HG03108 (cell line): ENCODE results near the gene MNS1.
"Not testable (repeated sequence)": the region's sequence is repeated elsewhere in the genome, so short reads cannot be mapped to it uniquely, and the experiment has no call there.

Experiments
- ATAC-seq: cut with Tn5 transposase; IDR thresholded peaks from one replicate; pipeline ENCODE4 v1.9.1; 2021; ENCODE audit warnings: moderate library complexity; ENCODE audit not compliant: unreplicated experiment

Gene MNS1

DNA sequence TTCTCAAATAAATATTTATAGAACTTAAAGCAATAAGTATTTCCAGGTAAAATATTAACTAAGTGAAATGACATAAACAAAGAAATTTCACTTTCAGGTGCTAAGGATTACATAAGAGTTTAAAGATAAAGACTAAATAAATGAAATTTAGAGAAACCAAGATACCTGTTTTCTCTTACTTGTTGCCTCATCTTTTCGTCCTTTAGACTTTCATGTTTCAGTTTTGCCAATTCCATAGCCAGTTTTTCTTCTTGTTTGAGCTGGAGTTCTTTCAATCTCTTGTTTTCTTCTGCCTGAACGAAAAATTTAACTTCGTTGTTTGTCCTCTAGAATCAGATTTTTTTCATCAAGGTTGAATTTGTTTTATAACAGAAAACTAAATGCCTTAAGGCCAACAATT, 8.7 kb downstream of the MNS1 start:
- no peak for ATAC-seq

DNA sequence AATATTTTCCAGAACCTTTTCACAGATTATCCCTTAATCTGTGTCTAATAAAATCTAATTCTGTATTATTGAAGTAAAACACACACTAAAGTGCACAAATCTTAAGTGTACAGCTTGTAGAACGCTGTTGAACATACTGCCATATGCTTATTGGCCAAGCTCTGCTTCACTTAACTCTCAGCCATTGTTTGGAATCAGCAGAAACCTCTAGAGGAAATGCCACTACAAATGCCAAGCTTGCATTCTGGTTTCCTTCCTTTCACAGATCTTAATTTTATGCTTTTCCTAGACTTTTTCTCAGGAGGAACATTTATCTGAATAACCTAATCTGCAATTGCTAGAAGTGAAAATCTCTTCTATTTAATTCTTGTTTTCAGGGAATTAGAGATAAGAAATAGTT, 10.1 kb downstream of the MNS1 start:
- ATAC-seq: no peak

DNA sequence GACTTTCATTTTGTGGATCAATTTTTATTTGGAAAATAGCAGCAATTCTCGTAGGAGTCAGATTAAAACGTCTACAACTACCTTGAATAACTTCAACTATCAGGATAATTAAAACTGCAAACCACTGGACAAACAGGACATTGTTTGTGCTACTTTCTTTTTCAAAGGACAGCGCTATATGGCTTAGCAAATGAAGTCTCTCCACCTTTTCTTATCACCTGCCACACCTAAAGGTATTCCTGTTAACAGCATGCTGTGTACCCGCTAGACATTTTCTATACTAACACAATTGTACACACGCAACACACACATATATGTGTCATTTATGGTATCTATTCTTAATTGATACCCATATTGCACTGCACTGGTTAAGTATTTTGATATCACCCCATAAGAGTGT, 19.2 kb downstream of the MNS1 start:
- ATAC-seq: no peak

DNA sequence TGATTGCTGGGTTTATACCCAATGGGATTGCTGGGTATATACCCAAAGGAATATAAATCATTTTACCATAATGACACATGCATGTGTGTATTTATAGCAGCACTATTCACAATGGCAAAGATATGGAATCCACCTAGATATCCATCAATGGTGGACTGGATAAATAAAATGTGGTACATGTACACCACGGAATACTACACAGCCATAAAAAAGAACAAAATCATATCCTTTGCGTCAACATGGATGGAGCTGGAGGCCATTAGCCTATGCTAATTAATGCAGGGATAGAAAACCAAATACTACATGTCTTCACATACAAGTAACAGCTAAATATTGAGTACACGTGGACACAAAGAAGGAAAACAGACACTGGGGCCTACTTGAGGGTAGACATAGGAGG, 22.6 kb downstream of the MNS1 start:
- ATAC-seq: no peak

DNA sequence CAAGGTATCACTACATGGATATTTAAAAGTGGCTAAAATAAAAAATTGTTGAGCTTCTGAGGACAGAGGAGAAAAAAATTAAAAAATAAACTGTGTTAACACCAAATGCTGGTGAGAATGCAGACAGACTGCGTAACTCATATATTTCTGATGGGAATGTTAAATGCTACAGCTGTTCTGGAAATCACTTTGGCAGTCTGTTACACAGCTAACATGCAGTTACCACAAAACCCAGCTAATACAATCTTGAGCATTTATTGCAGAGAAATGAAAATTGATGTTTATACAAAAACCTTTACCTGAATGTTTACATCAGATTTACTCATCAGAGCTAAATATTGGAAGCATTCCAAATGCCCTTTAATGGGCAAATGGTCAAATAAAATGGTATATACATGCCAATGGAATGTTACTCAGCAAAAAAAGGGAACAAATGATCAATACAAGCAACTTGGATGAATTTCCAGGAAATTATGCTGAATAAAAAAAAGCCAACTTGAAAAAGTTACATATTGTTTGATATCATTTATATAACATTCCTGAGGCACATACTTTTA, 24.6 kb downstream of the MNS1 start:
- ATAC-seq: no peak

DNA sequence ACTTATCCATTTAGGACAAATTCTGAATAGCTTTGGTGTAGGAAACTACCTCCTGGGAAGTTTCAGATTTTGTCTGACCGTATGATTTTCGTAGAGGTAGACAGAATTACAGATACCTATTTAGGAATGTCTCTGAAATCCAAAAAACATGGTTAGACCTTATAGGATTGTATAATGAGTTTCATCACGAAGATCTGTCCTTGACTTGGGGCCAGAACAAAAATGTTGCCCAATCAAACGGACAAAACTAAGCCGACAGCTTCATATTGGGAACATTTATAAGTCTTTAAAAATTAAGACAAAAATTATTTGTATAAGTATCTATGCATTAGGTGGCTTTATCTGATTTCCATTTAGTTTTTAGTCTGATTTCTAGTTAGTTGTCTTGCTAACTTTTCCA, 32.6 kb downstream of the MNS1 start:
- no peak for ATAC-seq

DNA sequence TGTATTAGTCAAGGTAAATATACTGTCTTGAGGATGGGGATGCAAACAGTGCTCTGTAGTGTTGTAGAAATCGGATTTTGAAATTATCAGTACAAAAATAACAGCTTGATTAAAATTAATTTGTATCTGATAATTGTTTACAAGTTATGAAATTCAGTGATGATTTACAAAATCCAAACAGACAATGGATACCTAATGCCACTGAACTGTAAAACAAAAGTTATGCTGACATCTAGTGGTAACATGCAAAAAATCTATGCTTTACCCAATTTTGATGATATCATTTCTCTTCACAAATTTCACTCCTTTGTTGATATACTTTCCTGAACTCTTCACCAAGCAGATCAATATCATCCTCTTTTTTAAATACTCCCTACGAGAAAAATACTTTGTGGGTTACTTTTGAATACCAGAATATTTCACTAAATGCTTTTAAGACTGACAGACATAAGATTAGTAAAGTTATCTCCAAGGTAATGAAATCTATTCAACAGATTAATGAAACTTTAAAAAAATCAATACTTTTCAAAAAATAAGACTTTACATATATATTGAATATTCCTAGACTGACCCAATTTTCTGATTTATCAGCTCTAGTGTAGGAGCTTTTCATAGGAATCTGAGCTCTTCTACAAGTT, 36.0 kb downstream of the MNS1 start:
- no peak for ATAC-seq

DNA sequence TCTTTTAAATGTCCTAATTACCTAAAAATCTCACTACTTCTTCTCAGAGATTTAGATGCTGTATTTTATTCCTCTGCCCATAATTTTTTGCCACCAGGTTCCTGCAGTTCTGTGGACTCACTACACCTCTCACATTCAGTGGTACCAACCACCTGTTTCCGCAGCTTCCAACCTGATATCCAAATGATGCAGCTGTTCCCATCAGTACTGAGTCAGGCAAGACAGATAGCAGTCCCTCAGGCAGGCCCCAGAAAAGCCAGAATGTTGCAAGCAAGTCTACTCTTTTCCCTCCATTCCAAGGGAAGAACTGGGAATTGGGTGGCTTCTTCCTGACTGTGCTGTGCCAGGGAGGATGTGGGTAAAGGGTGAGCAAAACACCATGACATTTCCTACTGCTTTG, 39.0 kb downstream of the MNS1 start:
- no peak for ATAC-seq

DNA sequence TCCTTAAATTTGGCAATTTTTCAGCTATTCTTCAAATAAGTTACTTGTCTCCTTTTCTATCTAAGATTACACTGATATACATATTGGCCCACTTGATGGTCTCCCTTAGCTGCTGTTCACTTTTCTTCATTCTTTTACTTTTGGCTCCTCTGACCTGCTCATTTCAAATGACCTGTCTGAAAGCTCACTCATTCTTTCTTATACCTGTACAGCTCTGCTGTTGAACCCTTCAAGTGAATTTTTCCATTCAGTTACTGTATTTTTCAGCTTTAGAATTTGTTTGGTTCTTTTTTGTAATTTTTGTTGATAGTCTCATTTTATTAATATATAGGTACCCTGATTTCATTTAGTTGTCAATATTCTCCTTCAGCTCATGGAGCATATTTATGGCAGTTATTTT, 39.7 kb downstream of the MNS1 start:
- ATAC-seq: no peak

DNA sequence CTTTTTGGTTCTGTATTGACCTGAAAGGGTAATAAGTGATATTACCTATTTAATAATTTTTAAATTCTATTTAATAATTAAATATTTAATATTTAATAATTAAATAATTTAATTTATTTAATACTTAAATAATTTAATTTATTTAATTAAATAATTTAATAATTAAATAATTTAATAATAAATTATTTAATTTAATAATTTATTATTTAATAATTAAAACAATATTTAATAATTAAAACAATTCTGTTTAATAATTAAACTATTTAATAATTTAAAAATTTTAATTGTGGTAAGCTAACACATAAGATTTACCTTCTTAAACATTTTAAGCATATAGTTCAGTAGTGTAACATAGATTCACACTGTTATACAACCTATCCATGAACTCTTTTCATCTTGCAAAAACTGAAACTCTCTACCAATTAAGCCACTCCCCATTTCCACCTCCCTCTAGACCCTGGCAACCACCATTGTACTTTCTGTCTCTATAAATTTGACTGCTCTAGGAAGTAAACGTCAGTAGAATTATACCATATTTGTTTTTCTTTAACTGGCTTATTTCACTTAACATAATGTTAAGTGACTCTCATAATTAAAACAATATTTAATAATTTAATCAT, 51.7 kb downstream of the MNS1 start:
- ATAC-seq: not testable (repeated sequence)

DNA sequence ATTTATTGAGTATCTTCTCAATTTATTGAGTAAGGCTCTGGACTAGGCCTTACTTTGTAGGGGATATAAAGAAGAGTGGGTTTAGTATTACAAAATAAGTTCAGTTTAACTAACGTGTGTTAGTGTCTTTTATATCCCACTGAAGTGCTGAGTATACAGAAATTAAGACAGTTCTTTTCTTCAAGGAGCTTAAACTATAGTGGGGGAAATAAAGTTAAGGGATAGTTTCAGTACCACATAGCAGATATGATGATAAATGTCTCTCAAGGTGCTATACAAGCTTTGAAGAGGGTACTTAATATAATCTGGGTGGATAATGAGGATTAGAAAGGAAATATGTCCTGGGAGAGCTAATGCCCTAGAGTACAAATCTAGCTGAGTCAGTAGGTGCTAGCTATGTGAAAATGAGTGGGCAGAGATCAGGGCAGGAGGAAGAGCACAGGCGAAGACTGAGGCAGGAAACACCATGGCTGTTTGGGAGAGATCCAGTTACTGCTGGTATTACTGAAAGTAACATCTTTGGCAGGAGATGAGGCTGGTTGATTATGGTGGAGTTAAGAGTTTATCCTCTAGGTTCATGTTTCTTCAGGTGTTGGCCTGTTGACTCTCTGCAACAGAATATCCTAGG, 53.7 kb downstream of the MNS1 start:
- no peak for ATAC-seq

DNA sequence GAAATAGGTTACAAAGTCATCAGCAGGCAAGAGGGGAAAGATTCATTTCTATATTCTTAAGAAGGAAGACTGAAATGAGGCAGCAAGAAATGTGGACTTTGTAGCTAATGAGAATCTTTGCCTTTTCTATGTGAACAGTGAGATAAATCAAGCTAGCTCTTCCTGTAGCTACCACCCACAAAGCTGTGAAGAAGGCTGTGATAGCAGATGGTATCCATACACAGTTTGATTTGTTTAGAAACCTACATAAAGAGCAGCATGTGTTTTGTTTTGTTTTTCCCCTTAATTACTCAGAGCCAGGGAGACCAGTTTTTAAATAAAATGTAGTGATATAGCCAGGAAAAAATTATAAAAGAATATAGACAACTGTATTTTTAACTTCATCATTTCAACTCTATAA, 54.2 kb downstream of the MNS1 start:
- no peak for ATAC-seq

DNA sequence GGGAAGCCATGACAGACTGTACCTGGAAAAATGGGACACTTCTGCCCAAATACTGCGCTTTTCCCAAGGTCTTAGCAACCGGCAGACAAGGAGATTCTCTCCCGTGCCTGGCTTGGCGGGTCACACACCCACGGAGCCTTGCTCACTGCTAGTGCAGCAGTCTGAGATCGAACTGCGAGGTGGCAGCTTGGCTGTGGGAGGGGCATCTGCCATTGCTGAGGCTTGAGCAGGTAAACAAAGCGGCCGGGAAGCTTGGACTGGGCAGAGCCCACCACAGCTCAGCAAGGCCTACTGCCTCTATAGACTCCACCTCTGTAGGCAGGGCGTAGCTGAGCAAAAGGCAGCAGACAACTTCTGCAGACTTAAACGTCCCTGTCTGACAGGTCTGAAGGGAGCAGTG, 65.7 kb downstream of the MNS1 start:
- not testable (repeated sequence) for ATAC-seq

DNA sequence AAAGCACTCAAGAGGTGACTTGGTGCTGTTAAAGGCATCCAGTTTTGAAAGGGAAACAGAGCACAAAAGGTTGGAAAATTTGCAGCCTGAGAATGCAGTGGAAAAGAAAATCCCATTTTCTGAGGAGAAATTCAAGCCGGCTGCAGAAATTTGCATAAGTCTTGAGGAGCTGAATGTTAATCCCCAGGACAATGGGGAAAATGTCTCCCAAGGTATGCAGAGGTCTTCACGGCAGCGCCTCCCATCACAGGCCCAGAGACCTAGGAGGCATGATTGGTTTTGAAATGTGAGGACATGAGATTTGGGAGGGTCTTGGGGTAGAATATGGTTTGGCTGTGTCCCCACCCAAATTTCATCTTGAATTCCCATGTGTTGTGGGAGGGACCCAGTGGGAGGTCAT, 67.6 kb downstream of the MNS1 start:
- ATAC-seq: not testable (repeated sequence)

DNA sequence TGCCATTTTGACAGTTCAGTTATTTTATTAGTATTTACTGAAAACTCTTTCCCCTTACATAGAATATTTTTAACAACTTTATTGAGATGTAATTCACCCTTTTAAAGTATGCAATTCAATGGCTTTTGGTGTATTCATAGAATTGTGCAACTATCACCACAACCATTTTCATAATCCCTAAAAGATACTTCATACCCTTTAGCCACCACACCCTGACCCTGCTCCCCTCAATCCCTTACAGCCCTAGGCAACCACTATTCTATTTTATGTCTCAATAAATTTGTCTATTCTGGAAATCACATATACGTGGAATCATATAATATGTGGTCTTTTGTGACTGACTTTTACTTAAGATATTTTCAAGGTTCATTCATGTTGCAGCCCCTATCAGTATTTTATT, 70.0 kb downstream of the MNS1 start:
- no peak for ATAC-seq

DNA sequence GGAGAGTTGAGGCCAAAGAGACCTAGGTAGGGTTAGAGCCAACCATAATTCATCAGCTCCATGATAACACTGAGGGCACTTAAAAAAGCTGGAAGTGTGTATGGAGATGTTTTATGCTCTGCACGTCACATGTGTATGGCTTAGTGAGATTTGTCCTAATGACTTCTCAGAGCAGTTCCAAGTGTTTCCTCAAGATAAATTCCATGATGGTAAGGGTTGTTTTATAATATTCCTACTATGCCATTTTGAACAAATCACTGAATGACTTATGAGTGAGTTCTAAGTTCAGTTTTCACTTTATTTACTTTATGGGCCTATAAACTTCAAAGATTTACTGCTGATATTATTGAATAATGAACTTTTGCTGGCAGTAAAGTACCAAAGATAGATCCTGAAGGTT, 71.7 kb downstream of the MNS1 start:
- no peak for ATAC-seq

DNA sequence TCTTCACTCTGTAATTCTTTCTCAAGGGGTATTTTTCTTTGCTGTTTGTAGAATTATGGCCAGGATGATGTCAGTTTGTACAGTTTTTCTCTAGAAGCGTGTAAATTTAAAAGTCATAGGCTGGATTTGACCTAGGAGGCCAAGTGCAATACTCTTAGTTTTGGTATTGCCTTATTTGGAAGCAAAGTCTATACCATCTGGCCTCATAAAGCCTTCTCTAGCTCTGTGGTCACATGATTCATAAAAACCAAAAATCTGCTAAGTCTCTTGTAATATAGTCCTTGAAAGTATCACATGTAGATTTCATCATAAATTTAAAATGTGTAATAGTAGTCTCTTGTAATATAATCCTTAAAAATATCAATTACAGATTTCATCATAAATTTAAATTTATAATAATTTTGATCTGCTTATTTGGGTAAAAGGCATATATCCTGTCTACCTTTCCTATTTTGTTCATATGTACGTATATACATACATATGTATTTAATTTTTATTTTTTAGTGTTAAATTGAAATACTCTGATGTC, 74.1 kb downstream of the MNS1 start:
- ATAC-seq: no peak

DNA sequence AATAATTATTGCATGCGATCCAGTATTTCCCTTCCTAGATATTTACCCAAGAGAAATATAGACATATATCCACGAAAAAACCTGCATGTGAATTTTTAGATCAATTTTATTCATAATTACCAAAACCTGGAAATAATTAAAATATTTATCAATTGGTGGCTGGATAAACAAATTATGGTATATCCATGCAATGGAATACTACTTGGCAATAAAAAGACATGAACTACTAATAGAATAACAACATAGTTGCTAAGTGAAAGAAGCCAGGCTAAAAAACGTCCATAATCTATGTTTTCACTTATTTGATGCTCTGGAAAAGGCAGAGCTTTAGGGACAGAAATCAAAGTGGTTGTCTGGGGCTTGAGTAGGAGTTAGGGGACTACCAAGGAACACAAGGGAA, 79.0 kb downstream of the MNS1 start:
- ATAC-seq: no peak

DNA sequence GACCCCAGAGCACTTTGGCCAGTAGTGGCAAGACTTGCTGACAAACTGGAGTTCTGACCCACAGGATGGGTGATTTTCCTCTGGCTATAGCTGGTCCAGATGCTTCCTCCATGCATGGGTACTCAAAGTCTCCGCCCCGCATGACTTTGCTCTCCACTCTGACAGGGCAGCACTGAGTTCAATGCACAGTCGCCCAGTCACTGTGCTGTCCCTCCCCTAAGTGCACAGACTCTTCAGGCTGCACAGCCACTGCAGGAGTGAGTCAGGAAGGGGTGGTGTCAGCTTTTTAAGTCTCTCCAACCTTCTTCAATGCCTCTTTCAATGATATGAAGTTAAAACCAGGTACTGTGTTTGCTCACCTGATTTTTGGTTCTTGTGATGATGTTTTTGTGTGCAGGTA, 81.9 kb downstream of the MNS1 start:
- no peak for ATAC-seq
